GM19397 (cell line): ENCODE measurements around the gene TMEM171.

Experiments
- ATAC-seq: cut with Tn5 transposase; IDR thresholded peaks from one replicate; pipeline ENCODE4 v1.9.1; 2021; ENCODE audit warnings: mild to moderate bottlenecking, moderate library complexity; ENCODE audit not compliant: unreplicated experiment

TMEM171 gene

GRCh38 chr5:73151766-73152410 is 31.5 kb downstream of the TMEM171 start:
- no peak for ATAC-seq

GRCh38 chr5:73152411-73153388 is 32.3 kb downstream of the TMEM171 start:
- no peak for ATAC-seq

- ATAC-seq = no peak
Measured at GRCh38 chr5:73153513-73153912, 33.1 kb downstream of the TMEM171 start.

GRCh38 chr5:73154208-73155006 is 34.0 kb downstream of the TMEM171 start:
- no peak for ATAC-seq

- ATAC-seq = no peak
Measured at GRCh38 chr5:73155271-73156222, 35.2 kb downstream of the TMEM171 start.

GRCh38 chr5:73157414-73158303 is 37.3 kb downstream of the TMEM171 start:
- no peak for ATAC-seq

- no peak for ATAC-seq
Measured at GRCh38 chr5:73158313-73158712, 37.9 kb downstream of the TMEM171 start.

GRCh38 chr5:73160239-73160671 is 39.9 kb downstream of the TMEM171 start:
- peak; percentile 76 for ATAC-seq

- ATAC-seq = no peak
Measured at GRCh38 chr5:73170522-73170921, 50.1 kb downstream of the TMEM171 start.

- ATAC-seq = no peak
Measured at GRCh38 chr5:73171495-73171894, 51.1 kb downstream of the TMEM171 start.

GRCh38 chr5:73172951-73173350 is 52.6 kb downstream of the TMEM171 start, which contains the start of gene TMEM174:
Gene TMEM174, plus strand, starts transcription at chr5:73173193. Its CDS starts 51 bp downstream, at chr5:73173244.
- ATAC-seq = no peak

- ATAC-seq = no peak
Measured at GRCh38 chr5:73174100-73174815, 53.9 kb downstream of the TMEM171 start.

GRCh38 chr5:73176250-73176649 is 55.9 kb downstream of the TMEM171 start:
- ATAC-seq = no peak

- ATAC-seq = no peak
Measured at GRCh38 chr5:73178265-73178664, 57.9 kb downstream of the TMEM171 start.

GRCh38 chr5:73179730-73180129 is 59.4 kb downstream of the TMEM171 start:
- no peak for ATAC-seq

- no peak for ATAC-seq
Measured at GRCh38 chr5:73180566-73180965, 60.2 kb downstream of the TMEM171 start.
